Esophagus squamous epithelium (tissue), 4 donors: ENCODE data around the gene SSX5.

Experiments used
- POLR2A ChIP-seq, 4 donors: fragments of 450-650 bp; IDR thresholded peaks; one replicate each; pipeline ENCODE4 v1.6.1; 2017; ENCODE audit warnings: antibody characterized with exemption in 4 of 4, mild to moderate bottlenecking in 4 of 4, moderate library complexity in 3 of 4
- TF ChIP-seq, protein P1 (sequence below), 6 experiments: fragments of 450-650 bp in 4 of 6; fragments of 200-600 bp in 2 of 6; sonication (generic) in 2 of 6; IDR thresholded peaks; one replicate each; pipeline ENCODE4 v1.5.1; 2016 to 2019; ENCODE audit warnings: antibody characterized with exemption in 6 of 6, mild to moderate bottlenecking in 4 of 6, moderate library complexity in 4 of 6

DNA sequence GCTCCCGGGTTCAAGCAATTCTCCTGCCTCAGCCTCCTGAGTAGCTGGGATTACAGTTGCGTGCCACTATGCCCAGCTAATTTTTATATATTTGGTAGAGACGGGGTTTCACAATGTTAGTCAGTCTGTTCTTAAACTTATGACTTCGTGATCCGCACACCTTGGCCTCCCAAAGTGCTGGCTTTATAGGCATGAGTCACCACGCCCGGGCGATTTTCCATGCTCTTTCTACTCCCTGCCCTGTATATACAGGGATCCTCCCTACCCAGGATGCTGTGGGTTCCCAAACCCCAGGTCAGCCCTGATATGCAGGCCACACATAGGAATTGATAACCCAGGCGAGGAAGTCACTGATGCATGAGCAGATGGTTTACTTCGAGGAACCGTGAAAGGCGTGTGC, 31.4 kb downstream of the SSX5 start:
- TF ChIP-seq, protein P1, sequence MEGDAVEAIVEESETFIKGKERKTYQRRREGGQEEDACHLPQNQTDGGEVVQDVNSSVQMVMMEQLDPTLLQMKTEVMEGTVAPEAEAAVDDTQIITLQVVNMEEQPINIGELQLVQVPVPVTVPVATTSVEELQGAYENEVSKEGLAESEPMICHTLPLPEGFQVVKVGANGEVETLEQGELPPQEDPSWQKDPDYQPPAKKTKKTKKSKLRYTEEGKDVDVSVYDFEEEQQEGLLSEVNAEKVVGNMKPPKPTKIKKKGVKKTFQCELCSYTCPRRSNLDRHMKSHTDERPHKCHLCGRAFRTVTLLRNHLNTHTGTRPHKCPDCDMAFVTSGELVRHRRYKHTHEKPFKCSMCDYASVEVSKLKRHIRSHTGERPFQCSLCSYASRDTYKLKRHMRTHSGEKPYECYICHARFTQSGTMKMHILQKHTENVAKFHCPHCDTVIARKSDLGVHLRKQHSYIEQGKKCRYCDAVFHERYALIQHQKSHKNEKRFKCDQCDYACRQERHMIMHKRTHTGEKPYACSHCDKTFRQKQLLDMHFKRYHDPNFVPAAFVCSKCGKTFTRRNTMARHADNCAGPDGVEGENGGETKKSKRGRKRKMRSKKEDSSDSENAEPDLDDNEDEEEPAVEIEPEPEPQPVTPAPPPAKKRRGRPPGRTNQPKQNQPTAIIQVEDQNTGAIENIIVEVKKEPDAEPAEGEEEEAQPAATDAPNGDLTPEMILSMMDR (IDR thresholded peaks at IDR 0.05), result no peak
- TF ChIP-seq POLR2A (IDR thresholded peaks at IDR 0.05), result no peak
